ENCODE results near the gene OR2J1.
"Not testable (repeated sequence)": the region's sequence is repeated elsewhere in the genome, so short reads cannot be mapped to it uniquely, and the experiment has no call there.

OR2J1 gene

DNA sequence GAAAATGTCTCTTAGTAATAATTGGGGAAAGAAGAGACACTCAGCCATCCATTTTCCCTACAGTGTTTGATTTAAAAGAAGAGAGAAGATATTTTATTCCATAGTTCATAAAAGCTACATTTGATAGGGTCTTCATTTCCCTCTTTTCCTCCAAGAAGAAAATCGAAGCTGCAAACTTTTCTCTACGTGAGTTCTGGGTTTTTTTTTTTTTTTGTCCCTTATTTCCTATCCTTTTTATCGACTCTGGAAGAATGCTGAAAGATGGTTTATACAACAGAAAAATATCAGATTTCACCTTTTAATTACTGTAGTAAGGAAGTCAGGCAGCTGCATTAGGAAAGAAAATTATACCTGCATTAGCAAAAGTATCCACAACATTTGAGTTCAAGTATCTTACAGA, at the start of gene OR2J1:
TSS of gene OR2J1 (plus strand) at position 301 of the 400 bp plus-strand sequence. CDS start 1,453 bp downstream, outside the sequence.
- DNase-seq, result no peak

GRCh38 chr6:29051680-29052079, 47.6 kb upstream of the OR2J1 start:
- no peak for DNase-seq

GRCh38 chr6:29071831-29072723, 27.2 kb upstream of the OR2J1 start:
- peak; percentile 11 for DNase-seq

DNA sequence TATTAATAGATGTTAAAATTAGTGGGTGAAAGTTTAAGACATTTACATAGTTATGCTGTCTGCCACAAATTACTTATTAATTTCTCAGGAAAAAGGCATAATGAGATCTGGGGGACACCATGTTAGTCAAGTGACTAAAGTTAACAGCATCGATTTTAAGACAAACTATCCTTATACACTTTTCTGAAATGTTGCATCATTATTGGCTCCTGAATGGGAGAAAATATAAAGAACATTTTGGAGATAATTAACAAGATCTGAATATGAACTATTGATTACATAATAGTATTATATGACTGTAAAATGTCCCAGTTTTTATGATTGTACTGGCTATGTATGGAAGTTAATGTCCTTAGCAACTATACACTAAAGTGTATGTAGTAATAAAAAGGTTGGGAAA, 20.1 kb upstream of the OR2J1 start:
- no peak for DNase-seq

DNA sequence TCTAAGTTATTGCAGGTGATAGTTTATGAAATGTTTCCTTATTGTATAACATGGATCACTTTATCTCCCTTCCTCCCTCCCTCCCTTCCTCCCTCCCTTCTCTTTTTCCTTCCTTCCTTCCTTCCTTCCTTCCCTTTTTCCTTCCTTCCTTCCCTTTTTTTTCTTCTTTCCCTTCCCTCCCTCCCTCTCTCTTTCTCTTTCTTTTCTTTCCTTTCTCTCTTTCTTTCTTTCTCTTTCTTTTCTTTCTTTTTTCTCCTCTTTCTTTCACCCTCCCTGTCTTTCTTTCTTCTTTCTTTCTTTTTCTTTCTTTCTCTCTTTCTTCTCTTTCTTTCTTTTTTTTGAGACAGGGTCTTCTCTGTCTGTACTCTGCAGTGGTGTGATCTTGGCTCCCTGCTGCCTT, 18.0 kb upstream of the OR2J1 start:
- no peak for DNase-seq

DNA sequence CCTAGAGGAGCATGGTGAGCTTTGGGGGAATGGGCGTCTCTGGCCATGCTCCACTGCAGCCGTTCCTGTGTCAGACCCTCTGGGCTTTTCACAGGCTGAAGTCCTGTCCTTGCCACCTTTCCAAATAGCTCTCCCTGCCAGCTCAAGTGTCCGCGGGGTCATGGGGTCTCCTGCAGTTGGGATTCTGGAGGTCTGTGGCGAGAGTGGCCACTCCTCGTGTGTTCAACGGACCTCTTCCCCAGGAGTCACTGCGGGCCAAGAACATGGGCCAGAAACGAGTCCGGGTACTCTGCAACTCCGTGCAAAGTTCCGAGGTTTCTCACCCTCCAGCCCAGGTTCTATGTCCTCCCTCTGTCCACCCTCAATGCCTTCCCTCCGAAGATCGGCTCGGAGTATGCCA, 16.8 kb upstream of the OR2J1 start:
- no peak for DNase-seq

- no peak for DNase-seq
These were observed 12.1 kb upstream of the OR2J1 start, which contains the start of gene OR2B3 for GRCh38 chr6:29087213-29087612. Gene OR2B3, minus strand, starts transcription at chr6:29087313. Its CDS starts 65 bp downstream, at chr6:29087248.

DNA sequence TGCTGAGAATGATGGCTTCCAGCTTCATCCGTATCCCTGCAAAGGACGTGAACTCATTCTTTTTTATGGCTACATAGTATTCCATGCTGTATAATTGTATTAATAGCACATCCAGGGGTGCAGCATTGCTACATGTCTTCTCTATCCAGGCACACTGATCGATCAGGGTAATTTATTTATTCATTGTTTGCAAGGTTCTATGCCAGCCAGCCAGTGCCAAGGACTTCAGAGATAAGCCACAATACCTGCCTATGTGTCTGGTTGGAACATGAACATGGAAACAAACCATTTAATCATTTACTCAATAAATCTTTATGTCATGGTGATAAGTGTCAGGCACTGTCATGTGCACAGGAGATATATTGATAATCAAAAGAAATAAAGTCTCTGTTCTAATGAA, 6.3 kb upstream of the OR2J1 start:
- no peak for DNase-seq

DNA sequence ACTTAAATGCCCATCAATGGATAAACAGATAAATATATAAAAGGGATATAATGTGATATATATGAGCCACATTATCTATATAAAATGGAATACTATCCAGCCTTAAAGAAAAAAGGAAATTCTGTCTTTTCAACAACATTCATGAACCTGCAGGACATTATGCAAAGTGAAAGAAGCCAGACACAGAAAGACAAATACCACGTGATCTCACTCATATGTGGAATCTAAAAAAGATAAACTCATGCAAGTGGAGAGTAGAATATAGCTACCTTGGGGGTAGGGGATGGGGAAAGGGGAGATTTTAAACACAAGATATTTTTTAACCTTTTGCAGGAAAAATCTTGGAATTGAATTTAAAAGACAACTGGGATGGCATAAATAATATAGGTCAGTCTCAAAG, 1.5 kb upstream of the OR2J1 start:
- DNase-seq, result no peak

- no peak for DNase-seq
These were observed 8.5 kb downstream of the OR2J1 start, which contains the start of gene OR2J3 for GRCh38 chr6:29107758-29108157. Gene OR2J3, plus strand, starts transcription at chr6:29108058. Its CDS starts 3,833 bp downstream, at chr6:29111891.

- no peak for DNase-seq
These were observed 12.8 kb downstream of the OR2J1 start for GRCh38 chr6:29112135-29112534.

DNA sequence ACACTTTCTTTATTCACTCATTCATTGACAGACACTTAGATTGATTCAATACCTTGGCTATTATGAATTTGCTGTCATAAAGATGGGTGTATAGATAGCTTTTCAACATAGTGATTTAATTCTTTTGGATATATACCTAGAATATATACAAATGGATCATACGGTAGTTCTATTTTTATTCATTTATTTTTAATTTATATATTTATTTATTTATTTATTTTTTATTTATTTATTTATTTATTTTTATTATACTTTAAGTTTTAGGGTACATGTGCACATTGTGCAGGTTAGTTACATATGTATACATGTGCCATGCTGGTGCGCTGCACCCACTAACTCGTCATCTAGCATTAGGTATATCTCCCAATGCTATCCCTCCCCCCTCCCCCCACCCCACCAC, 15.7 kb downstream of the OR2J1 start:
- not testable (repeated sequence) for DNase-seq

DNA sequence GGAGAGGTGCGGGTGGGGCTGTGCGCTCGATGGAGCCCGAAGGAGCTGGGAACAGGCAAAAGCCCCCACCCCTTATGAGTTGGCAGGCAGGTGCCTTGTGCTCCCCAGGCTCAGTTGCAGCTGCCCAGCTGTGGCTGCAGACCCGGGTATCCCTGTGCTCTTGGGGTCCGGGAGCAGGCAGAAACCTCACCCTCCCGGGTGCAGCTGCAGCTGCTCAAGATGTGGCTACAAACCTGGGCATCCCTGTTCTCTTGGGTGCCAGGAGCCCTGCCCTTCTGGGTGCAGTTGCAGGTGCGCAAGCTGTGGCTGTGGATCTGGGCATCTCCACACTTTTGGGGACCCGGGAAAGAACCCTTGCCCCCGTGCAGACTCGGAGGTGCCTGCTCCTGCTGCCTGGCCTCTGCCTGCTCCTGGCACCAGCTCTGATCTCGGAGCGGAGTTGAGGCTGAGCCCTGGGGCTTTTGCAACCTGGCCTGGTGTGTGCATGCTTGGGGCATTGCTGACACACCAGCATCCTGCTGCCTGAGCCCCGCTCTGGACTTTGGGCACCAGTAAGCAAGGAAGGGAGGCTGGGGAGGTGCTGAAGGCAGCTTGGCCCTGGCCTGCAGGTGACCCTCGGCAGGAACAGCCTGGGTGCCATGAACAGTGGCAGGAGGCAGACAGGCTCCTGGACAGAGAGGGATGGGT, 30.2 kb downstream of the OR2J1 start:
- no peak for DNase-seq

- DNase-seq, result no peak
These were observed 31.4 kb downstream of the OR2J1 start for GRCh38 chr6:29130644-29131043.

DNA sequence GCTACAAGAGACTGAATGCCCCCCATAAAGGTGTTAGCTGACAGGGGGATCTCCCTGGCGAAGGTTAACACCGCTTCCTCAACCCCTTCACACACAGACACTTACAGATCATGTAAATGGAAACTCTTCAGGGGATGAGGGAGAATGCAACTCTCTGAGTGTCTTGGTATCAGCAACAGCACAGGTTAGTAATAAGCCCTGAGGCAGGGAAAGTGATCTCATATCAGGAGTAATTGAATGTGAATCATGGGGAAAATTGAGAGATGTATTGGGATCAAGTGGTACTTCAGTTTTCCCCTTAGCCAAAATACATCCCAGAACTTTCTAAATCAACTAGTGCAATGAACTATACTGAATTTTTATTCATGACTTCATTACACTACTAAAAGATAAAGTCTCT, 32.4 kb downstream of the OR2J1 start:
- no peak for DNase-seq

DNA sequence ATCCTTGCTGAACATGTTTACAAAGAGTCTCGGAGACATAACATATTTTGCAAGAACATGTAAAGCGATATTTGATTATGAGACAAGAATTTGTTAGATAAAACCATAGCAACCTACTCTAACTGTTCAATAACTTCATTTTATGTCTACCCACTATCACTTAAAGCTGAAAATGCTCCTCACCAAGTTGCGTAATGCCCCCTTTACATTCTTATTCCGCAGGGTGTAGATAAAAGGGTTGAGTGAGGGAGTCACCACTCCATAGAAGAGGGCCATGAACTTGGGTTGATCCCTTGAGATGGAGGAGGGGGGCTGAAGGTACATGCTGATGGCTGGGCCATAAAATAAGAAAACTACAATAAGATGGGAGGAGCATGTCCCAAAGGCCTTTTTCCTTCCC, 38.4 kb downstream of the OR2J1 start:
- DNase-seq, result no peak

- no peak for DNase-seq
These were observed 42.3 kb downstream of the OR2J1 start for GRCh38 chr6:29141606-29142005.

DNA sequence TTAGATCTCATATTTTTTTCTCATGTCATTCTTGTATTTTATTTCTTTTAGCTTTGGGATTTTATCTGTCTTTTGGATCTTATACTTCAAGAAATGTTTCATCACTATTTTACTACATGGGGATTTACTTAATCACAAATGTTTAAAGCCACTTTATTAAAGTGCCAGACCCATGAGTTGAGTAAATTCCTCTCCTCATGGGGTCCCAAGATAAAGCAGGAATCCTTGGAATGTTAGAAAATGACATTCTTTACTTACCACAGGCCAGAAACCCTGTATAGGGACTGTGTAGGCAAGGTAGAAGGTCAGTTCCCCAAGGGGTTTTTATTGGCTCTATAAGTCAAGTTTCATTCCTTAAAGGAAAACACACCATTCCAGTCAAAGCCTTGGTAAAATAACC, 43.0 kb downstream of the OR2J1 start:
- no peak for DNase-seq

GRCh38 chr6:29146179-29146578, 46.9 kb downstream of the OR2J1 start:
- no peak for DNase-seq

DNA sequence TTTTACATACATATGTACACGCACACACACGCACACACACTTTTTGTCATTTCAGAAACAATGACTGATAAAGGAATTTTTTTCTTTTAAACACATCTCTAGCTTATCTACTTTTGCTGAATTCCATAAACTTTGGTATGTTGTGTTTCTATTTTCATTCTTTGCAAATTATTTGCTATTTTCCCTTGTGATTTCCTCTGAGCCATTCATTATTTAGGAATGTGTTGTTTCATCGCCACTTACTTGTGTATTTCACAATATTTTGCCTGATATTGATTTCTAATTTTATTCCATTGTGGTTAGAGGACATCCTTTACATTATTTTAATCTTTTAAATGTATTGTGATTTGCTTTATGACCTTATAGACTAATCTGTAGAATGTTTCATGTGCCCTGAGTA, 47.8 kb downstream of the OR2J1 start:
- DNase-seq, result no peak

- DNase-seq, result not testable (repeated sequence)
These were observed 50.2 kb downstream of the OR2J1 start for GRCh38 chr6:29149444-29149843.
